Activated naive CD4-positive, alpha-beta T cell treated with anti-CD3 and anti-CD28 coated beads, Interleukin-2, amount 50 U/mL, for 24 hours (primary cell): Measurements from ENCODE around the gene MED23.
"Not testable (repeated sequence)": the region's sequence is repeated elsewhere in the genome, so short reads cannot be mapped to it uniquely, and the experiment has no call there.

Source experiments
- H3K27ac Mint-ChIP-seq: one replicate; pipeline ENCODE4 v1.8.0; 2021; ENCODE audit warnings: mild to moderate bottlenecking, mixed read lengths
- H3K27me3 Mint-ChIP-seq: one replicate; pipeline ENCODE4 v1.8.0; 2021; ENCODE audit warnings: mixed read lengths
- H3K36me3 Mint-ChIP-seq: one replicate; pipeline ENCODE4 v1.8.0; 2021; ENCODE audit warnings: mixed read lengths
- H3K4me1 Mint-ChIP-seq: one replicate; pipeline ENCODE4 v1.8.0; 2021; ENCODE audit warnings: mixed read lengths
- H3K4me3 Mint-ChIP-seq: one replicate; pipeline ENCODE4 v1.8.0; 2021; ENCODE audit warnings: mild to moderate bottlenecking, mixed read lengths
- H3K9me3 Mint-ChIP-seq: one replicate; pipeline ENCODE4 v1.8.0; 2021; ENCODE audit warnings: mixed read lengths

MED23 gene

GRCh38 chr6:131561925-131562707, 65.9 kb downstream of the MED23 start:
- Mint-ChIP-seq H3K4me3 (no peak overlapping the region), H3K9me3 (no peaks in the 10 kb centered on the region), H3K36me3 (peaks cover 3% of the 10 kb centered on the region)

GRCh38 chr6:131558922-131559321, 69.1 kb downstream of the MED23 start:
- H3K4me3 Mint-ChIP-seq, result no peak overlapping the region
- H3K9me3 Mint-ChIP-seq, result no peaks in the 10 kb centered on the region
- H3K27ac Mint-ChIP-seq, result no peak overlapping the region
- no peaks in the 10 kb centered on the region for H3K27me3 Mint-ChIP-seq
- H3K36me3 Mint-ChIP-seq, result no peaks in the 10 kb centered on the region
- H3K4me1 Mint-ChIP-seq, result no peaks in the 10 kb centered on the region

More at GRCh38 chr6:131561925-131562707, 65.9 kb downstream of the MED23 start:
- H3K4me1 Mint-ChIP-seq, result no peaks in the 10 kb centered on the region
- no peak overlapping the region for H3K27ac Mint-ChIP-seq
- no peaks in the 10 kb centered on the region for H3K27me3 Mint-ChIP-seq

DNA sequence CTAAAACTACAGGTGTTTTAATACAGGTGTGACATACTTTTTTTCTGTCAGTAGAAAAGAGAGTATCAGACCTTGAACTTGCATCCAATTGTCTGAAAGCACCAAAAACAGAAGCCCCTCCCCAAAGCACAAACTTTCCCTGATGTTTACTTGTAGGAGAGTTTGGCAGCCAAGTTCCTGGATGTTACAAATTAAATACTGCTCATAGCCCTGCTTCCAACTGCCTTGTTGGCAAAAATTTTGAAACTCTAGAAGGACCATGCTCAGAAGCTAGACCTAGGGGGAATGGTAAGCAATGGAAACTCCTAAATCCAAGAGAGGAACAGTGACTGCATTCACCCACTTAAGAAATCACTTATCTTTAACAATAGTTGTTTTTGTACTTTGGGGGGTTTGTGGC, 72.0 kb downstream of the MED23 start:
- H3K27ac Mint-ChIP-seq, result no peak overlapping the region
- no peaks in the 10 kb centered on the region for H3K36me3 Mint-ChIP-seq
- no peaks in the 10 kb centered on the region for H3K4me1 Mint-ChIP-seq
- H3K27me3 Mint-ChIP-seq, result no peaks in the 10 kb centered on the region
- no peak overlapping the region for H3K4me3 Mint-ChIP-seq
- H3K9me3 Mint-ChIP-seq, result no peaks in the 10 kb centered on the region

- Mint-ChIP-seq H3K27ac (no peak overlapping the region), H3K27me3 (no peaks in the 10 kb centered on the region), H3K9me3 (no peaks in the 10 kb centered on the region), H3K36me3 (no peaks in the 10 kb centered on the region), H3K4me1 (no peaks in the 10 kb centered on the region), H3K4me3 (no peak overlapping the region)
These were observed 75.5 kb downstream of the MED23 start for GRCh38 chr6:131552572-131552971.

DNA sequence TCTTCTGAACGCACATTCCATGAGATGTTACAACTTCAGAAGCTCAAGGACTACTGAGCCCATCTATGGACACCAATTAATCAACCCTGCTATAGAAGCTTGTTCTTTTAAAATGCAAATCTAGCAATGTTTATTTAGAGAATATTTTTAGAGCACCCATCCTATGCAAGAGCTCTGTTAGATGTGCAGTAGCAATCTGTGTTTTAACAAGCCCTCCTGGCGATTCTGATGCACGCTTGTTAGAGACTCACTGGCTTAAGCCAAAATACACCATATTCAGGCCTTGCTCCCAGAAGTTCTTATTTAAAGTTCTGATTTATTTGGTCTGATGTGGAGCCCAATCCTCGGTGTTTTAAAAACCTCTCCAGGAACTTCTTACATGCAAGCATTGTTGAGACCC, 76.1 kb downstream of the MED23 start:
- Mint-ChIP-seq H3K4me1 (no peaks in the 10 kb centered on the region), H3K36me3 (no peaks in the 10 kb centered on the region), H3K27me3 (no peaks in the 10 kb centered on the region), H3K27ac (no peak overlapping the region), H3K9me3 (no peaks in the 10 kb centered on the region), H3K4me3 (no peak overlapping the region)

GRCh38 chr6:131549811-131550210, 78.2 kb downstream of the MED23 start:
- Mint-ChIP-seq H3K36me3 (no peaks in the 10 kb centered on the region), H3K9me3 (no peaks in the 10 kb centered on the region), H3K4me1 (no peaks in the 10 kb centered on the region), H3K27ac (no peak overlapping the region), H3K4me3 (no peak overlapping the region), H3K27me3 (no peaks in the 10 kb centered on the region)

DNA sequence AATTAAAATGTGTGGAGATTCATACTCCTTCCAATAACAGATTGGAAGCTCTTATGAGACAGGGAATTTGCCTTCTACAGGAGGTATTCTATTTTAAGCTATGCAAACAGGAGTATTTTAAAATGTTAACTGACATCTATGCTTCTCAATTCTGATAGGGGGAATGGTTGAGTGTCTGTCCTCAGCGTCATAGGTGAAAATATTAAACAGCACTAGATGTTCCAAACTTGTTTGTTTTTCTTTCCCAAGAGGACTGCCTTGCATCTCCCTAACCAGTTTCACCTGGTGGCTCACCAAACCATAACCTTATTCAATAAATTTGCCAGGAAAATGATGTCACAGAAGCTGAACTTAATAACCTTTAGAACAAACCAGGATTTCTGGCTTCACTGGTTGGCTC, 79.6 kb downstream of the MED23 start:
- no peaks in the 10 kb centered on the region for H3K9me3 Mint-ChIP-seq
- H3K36me3 Mint-ChIP-seq, result no peaks in the 10 kb centered on the region
- no peaks in the 10 kb centered on the region for H3K4me1 Mint-ChIP-seq
- no peak overlapping the region for H3K27ac Mint-ChIP-seq
- H3K27me3 Mint-ChIP-seq, result no peaks in the 10 kb centered on the region
- H3K4me3 Mint-ChIP-seq, result no peak overlapping the region

DNA sequence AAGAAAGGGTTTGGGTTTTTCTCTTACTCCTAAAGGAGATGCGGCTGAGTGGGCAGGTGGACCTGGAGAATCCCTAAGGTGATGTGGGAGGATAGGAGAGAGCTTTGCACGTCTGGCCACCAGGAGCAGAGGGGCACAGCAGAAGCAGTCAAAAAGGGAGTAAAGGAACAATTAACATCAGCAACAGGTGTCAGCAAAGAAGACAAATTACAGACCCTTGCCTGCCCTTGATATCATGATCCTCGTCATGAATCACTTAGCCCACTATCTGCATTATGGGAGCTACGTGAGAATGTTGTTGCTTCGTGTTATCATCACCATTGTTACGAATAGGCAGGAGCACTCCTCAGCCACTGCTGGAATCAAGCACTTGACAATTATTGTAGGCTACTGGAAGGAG, 80.6 kb downstream of the MED23 start:
- Mint-ChIP-seq H3K27ac (no peak overlapping the region), H3K27me3 (no peaks in the 10 kb centered on the region), H3K4me3 (no peak overlapping the region), H3K4me1 (no peaks in the 10 kb centered on the region), H3K9me3 (no peaks in the 10 kb centered on the region), H3K36me3 (no peaks in the 10 kb centered on the region)

- H3K27me3 Mint-ChIP-seq, result no peaks in the 10 kb centered on the region
- H3K27ac Mint-ChIP-seq, result no peak overlapping the region
- no peaks in the 10 kb centered on the region for H3K36me3 Mint-ChIP-seq
- no peaks in the 10 kb centered on the region for H3K4me1 Mint-ChIP-seq
- H3K4me3 Mint-ChIP-seq, result no peak overlapping the region
- H3K9me3 Mint-ChIP-seq, result no peaks in the 10 kb centered on the region
These were observed 82.7 kb downstream of the MED23 start for GRCh38 chr6:131545317-131545716.

- not testable (repeated sequence) for H3K27ac Mint-ChIP-seq, H3K9me3 Mint-ChIP-seq, H3K4me3 Mint-ChIP-seq, H3K4me1 Mint-ChIP-seq, H3K27me3 Mint-ChIP-seq, H3K36me3 Mint-ChIP-seq
These were observed 89.4 kb downstream of the MED23 start for GRCh38 chr6:131538615-131539014.

DNA sequence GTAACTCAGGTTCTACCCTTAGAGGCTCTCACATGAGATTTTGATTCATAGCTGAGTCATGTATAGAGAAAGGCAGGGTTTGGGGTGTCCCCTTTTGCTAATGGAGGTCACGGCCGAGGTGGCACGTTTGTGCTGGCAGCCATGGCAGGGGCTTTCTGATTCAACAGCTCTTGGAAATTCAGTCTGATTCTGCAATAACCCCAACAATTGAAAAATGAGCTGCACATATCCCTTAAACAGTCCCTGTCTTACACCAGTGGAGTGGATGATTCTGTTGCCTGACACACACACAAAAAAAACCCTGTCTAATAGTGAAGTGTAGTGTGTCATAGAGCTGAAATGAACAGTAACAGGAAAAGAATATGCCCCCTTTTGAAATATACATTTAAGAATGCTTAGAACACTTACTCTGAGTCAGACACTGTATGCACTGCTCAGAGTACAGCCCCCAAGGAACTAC, 95.4 kb downstream of the MED23 start:
- Mint-ChIP-seq H3K27ac (peak overlapping the region; percentile 89), H3K9me3 (no peaks in the 10 kb centered on the region), H3K36me3 (no peaks in the 10 kb centered on the region), H3K4me3 (peak overlapping the region; percentile 61), H3K4me1 (peaks cover 63% of the 10 kb centered on the region), H3K27me3 (no peaks in the 10 kb centered on the region)

DNA sequence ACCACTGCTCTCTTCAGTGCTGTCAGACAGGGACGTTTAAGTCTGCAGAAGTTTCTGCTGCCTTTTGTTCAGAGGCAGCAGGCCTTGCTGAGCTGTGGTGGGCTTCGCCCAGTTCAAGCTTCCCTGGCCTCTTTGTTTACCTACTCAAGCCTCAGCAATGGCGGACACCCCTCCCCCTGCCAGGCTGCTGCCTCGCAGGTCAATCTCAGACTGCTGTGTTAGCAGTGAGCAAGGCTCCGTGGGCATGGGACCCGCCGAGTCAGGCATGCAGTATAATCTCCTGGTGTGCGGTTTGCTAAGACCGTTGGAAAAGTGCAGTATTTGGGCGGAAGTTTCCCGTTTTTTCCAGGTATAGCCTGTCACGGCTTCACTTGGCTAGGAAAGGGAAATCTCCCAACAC, 96.4 kb downstream of the MED23 start:
- H3K36me3 Mint-ChIP-seq, H3K27me3 Mint-ChIP-seq, H3K9me3 Mint-ChIP-seq, H3K27ac Mint-ChIP-seq: not testable (repeated sequence)
- Mint-ChIP-seq H3K4me3 (peak overlapping the region; percentile 7), H3K4me1 (peaks cover 65% of the 10 kb centered on the region)

GRCh38 chr6:131530936-131531335, 97.1 kb downstream of the MED23 start:
- Mint-ChIP-seq H3K27ac (peak overlapping the region; percentile 82), H3K4me3 (peak overlapping the region; percentile 37), H3K4me1 (peaks cover 69% of the 10 kb centered on the region)
- H3K36me3 Mint-ChIP-seq, H3K27me3 Mint-ChIP-seq, H3K9me3 Mint-ChIP-seq: not testable (repeated sequence)

- Mint-ChIP-seq H3K4me3 (peak overlapping the region; percentile 49), H3K27me3 (no peaks in the 10 kb centered on the region), H3K36me3 (no peaks in the 10 kb centered on the region), H3K9me3 (no peaks in the 10 kb centered on the region), H3K27ac (peak overlapping the region; percentile 56), H3K4me1 (peaks cover 43% of the 10 kb centered on the region)
These were observed 103.2 kb downstream of the MED23 start for GRCh38 chr6:131524695-131525336.

DNA sequence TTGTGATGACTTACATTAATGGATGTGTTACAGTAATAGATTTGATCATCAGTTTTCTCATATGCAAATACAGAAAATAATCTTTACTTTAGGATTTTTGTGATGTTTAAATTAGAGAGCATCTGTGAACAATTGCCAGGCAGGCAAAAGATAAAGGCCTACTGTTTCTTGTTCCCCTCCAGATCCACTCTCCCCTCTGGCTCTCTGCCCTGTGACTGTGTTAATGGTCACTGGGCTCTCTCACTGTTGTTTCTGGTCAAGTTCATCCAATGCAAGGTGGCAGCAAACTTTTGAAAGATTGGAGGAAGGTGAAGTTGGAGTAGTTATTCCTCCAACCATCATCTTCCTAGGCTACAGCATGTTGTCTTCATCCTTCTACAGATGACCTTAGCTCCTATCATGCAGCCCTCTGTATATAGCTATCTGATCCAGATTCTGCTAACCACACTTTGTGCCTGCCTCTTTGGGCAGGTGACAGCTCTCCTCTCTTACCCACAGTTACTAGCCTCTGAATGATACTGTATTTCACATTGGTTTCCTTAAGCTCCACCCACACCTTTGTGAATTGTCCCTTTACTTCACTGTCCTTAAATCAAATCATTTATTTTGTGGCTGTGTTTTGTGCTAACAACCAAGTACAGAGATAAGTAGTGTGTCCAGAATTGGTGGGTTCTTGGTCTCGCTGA, 103.9 kb downstream of the MED23 start:
- Mint-ChIP-seq H3K4me1 (peaks cover 43% of the 10 kb centered on the region), H3K27ac (peak overlapping the region; percentile 52), H3K27me3 (no peaks in the 10 kb centered on the region), H3K9me3 (no peaks in the 10 kb centered on the region), H3K4me3 (peak overlapping the region; percentile 49), H3K36me3 (no peaks in the 10 kb centered on the region)
